Medulla oblongata (tissue), 1 donor: Measurements from ENCODE around the gene UBE2F.
A peak's percentile ranks its signal among the peaks of the same experiment; 100 is the strongest.
"Not testable (repeated sequence)": the region's sequence is repeated elsewhere in the genome, so short reads cannot be mapped to it uniquely, and the experiment has no call there.

Source experiments
- DNase-seq: peaks from one replicate; pipeline ENCODE4 v3.0.0-alpha.2; 2015; ENCODE audit errors: extremely low spot score

Gene UBE2F

DNA sequence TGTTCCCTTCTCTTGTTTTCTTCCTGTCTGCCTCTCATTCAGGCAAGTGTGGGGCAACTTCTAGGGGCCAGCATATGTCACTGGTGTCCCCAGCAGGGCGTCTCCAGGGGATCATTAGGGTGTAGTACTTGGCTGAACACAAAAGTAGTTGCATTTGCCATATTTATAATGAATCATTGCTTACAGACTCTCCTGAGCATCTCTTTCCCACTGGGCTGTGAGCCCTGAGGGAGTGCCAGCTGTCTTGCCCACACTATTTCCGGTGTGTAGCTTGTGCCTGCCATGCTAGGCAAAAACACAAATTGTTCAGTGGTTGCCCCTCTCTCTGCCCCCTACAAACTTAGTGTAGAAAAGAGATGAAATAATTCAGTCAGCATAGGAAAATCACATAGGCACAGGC is 53.1 kb downstream of the UBE2F start:
- no peak for DNase-seq

DNA sequence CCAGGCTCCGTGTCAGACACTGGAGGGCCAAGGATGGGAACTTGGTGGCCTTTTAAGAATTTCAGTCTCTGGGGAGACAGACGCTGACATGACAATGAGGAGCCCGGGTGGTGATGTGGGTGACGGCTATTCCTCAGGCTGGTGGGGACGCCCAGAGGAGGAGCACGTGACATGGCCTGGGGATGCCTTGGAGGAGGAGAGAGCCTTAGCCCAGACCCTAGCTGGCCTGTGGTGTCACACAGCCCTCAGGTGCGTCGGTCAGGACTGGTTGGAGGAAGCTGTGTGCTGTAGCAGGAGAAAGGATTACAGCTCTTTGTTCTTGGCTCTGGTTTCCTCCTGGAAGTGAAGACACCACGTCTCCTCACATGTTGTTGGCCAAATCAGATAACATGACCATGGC is 54.0 kb downstream of the UBE2F start:
- no peak for DNase-seq

DNA sequence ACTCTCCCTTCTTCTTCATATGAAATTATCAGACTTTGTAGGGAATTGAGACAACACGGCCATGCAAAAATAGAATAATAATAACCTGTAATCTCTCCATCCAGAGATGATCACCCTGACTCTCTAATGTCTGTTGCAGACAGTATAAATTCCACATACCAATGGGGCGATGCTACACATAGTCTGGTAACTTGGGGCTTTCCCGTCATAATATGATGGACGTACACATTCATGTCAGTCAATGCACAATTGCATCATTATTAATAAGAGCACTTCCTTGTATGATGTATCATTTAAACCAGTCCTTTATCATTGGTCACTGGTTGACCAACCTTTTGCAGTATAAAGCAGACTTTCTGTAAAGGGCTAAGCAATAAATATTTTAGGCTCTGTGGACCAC is 54.5 kb downstream of the UBE2F start:
- DNase-seq, result no peak

DNA sequence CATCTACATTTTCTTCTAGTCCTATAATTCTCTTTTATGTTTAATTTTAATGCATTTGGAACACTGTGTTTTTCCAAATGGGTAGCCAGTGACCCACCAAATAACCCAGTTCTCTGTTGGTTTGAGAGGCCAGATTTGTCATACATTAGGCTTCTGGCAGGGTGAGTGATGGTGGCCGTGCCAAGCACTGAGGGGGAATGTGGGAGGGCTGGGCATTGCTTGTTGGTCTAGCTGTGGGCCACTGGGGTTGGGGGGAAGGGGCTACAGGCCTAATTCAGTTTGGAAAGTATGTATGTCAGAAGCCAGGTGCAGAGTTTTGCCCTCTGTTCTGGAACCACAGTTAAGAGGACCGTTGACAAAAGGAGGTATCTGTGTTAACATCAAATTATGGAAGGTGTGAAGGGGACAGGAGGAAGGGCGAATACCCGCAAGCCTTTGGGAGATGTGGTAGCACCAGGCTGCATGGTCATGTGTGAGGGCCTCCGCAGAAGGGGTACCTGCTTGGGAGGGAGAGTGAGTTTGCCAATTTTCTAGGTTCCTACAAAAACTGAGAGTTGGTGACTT is 55.9 kb downstream of the UBE2F start:
- no peak for DNase-seq

DNA sequence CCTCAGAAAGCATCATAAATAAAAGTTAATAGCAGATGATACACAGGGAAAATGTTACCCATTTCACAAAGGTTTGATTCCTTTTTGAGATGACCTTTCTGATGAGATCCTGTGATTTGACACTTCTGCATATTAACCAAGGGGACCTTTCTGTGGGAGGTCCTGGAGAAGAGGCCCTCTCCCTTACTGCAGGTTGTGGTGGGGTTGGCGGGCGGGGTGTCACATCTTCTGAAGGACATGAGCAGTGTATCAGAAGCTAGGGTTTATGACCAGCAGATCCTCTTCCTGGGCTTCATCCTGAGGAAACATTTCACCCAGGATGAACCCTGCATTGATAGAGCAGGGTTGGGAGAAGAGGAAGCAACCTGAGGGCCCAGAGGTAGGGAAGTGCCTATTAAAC is 56.8 kb downstream of the UBE2F start:
- DNase-seq, result no peak

DNA sequence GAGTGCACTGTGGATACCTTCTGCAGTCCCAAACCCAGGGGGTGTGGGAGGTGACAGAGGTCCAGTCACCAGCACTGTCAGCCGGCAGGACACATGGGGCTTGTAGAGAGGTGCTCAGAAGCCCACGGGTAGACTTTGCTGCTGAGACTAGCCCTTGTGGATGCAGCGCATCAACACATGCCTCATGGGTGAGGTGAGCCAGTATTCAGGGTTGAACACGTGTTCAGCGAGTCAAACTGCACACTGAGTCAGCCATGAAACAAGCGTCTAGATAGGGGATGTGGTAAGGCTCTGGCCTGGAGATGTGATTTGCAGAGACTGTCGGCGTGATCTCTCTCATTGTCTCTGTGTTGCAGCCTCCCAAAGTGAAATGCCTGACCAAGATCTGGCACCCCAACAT is 58.2 kb downstream of the UBE2F start:
- DNase-seq, result no peak

DNA sequence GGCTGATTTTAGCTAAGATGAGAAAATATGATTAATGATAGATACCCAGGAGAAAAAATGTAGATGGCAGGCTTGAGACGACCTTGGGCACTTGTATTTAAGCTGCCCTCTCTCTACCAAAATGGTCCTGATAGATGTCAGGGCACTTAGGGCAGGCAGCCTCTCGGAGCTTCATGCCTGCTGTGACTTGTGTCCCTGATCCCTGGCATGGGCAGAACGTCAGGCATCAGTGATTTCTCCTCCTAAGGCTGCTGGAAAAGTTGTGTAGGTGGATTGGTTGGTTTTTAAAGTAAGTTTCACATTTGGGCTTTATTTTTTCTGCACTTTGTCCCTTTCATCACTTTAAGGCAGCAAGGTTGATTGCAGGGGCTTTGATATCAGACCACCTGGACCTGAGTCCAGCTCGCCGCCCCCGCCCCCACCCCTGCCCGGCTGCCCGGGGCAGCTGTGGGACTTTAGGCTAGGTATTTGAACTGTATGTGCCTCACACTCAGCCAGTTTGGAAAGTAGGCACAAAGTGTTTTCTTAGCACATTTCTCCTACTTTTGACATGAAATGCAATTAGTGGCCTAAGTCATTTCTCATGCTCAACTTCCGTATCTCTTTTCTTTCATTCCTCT is 59.0 kb downstream of the UBE2F start:
- no peak for DNase-seq

DNA sequence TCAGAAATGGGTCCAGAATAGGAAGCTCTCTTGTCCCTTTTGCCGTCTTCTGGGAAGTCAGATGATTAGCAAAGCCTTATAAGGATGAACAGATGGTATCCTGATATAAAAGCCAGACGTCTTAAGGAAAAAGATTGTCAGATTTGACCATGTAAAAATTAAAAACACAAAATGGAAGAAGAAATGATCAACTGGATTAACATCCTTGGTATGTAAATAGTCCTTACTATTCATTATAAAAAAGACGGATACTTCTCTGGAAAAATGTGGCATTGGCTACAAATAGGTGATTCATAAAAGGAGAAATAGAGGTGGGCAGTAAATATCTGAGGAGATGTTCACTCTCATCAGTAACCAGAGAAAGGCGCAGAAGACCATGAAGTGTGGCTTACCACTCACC is 60.2 kb downstream of the UBE2F start:
- DNase-seq, result no peak

DNA sequence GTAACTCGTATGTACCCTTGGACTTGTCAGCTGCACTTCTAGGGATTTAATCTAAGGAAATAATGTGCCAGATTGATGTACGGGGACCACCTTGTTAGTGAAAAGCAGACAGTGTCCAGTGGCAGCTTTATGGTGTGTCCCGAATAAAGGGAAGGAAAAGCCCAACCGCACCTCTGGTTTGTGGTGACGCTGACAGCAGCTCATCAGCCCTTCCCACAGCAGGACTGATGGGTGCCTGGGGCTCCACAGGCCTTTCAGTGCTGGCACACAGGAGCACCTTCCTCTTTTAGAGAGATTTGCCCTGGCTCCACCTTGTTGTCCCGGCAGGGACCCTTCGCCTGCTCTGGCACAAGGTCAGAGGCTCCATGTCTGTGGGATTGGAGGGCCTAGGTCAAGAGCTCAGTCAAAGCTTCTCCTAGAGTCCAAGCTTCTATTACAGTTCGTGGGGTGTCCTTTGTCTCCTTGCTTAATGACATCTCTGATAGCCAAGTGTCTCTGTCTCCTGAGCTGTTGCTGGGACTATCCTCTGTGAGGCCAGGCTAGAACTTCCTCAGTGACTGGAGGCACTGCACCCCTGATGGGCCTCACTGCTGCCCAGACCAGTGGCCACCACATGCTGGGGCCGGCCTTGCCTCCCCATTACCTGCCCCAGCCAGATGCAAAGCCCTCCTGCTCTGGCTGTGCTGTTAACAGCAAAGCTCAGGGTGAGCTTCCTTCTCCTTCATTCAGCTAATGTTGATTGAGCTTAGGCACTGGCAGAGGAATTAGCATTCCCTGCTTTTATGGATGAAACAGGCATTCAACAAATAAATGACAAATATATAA is 61.0 kb downstream of the UBE2F start:
- DNase-seq, result no peak

DNA sequence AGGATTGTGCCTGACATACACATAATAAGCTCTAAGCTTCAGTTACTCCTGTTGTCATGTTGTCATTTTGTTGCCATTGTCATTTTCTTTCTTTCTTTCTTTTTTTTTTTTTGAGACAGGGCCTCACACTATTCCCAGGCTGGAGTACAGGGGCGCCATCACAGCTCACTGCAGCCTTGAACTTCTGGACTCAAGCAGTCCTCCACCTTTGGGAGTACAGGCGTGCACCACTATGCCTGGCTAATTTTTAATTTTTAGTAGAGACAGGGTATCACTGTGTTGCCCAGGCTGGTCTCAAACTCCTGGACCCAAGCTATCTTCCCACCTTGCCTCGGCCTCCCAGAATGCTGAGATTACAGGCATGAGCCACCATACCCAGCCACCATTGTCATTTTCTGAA is 63.0 kb downstream of the UBE2F start:
- no peak for DNase-seq

DNA sequence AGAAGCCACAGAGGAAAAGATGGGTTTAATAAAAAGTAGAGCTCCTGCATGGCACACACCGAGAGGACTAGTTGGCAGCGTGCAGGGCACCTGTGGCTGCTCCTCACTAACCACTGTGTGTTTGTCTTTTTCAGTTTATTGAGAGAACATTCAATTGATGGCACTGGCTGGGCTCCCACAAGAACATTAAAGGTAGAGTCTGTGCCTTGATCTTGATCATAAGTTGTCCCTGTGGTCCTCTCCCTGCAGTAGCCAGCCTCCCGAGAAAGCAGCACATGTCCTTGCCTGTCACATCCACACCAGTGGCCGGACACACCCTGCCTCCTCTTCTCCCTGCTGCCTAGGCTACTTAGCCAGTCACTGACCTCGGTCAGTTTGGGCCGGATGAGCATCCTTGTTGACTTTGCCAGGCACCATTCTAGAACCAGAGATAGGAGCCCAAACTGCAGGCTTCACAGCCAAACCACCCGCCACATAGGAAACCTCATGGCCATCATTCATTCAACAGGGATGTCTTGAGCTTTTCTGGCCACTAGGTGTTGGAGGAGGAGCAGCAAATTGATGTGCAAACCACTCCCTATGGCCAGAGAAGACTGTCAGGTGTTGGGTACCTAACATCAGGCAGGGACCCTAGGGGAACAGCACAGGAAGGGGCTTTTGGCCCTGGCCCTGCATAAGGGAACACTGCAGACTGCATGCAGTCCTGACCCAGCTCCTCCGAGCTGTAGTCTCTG is 63.8 kb downstream of the UBE2F start:
- no peak for DNase-seq

DNA sequence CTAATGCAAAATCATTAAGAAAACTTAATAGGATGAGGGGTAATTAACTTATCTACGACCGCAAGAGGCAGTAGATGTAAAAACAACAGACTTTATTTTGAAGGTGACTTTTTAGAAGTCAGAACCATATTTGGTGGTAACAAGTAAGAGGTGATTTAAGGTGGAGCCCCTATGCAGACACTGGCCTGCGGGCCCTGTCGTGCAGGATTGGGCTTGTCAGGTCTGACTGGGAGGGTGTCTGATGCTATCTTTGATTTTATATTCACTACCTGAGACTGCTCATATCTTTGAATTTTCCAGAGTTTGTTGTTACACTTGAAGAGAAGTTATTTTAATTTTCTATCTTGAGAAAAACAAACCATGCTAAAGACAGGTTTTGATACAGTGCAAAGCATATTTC is 64.9 kb downstream of the UBE2F start:
- no peak for DNase-seq

DNA sequence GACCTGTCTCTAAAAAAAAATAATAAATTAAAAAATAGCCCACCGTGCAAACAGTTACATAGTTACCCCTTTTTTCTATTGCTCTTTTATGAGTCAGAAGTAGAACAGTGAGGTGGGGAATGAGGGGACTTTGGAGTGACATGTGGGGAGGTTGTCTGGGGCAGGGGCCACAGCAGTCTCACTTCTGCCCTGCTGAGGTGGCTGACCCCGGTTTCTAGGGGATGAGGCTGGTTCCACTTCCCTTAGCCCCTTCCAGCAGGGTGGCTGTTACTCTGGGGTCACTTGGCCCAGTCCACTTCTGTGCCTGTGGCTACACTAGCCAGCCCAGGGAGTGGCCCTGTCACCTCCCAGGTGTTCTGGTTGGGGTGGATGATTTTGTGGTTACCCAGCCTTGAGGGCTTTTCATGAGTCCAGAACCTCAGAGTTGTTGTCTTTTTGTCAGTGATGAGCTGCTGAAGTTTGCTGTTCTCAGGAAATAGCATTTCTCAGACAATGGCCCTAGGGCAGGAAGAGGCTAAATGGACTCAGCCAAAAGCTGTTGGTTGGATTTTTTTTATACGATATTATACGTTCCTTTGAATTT is 66.0 kb downstream of the UBE2F start:
- no peak for DNase-seq

DNA sequence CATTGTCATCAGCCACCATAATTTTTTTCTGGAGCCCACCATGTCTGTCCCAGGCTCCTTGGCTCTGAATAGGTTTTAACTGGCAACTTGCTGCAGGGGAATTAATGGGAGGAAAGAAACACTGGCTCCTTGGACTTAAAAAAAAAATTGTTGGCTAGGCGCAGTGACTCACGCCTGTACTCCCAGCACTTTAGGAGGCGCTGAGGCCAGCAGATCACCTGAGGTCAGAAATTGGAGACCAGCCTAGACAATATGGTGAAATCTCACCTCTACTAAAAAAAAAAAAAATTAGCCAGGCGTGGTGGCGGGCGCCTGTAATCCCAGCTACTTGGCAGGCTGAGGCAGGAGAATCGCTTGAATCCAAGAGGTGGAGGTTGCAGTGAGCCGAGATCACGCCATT is 67.2 kb downstream of the UBE2F start:
- not testable (repeated sequence) for DNase-seq

DNA sequence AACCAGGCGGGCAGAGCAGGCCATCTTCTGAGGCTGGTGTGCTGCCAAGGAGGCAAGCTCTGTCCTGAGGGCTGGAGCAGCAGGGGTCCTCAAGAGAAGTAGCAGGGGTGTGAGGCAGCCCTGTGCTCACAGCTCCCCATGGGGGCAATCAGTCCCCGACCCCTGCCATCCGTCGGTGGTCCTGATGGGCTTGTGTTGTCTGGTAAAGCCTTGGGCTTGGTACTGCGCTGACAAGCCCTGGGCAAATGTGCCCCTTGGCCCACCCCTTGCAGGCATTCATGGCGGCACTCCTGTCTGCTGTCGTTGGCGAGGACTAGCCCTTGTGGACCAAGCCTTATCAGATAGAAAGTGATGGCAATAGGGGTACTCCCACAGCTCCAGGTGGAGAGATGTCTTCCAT is 71.4 kb downstream of the UBE2F start:
- DNase-seq, result no peak

DNA sequence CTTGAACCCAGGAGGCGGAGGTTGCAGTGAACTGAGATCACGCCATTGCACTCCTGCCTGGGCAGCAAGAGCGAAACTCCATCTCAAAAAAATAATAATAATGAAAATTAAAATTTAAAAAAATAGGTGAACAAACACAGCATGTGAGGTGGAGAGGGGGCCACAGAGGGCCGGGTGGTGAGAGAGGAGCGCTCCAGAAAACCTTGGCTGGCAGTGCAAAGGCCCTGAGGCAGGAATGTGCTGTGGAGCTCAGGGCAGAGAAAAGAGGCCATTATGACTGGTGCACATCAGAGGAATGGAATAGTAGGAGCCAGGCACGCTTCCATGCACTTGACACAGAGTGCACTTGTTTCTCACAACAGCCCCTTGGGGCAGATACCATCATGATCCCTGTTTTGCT is 72.3 kb downstream of the UBE2F start:
- DNase-seq, result no peak

DNA sequence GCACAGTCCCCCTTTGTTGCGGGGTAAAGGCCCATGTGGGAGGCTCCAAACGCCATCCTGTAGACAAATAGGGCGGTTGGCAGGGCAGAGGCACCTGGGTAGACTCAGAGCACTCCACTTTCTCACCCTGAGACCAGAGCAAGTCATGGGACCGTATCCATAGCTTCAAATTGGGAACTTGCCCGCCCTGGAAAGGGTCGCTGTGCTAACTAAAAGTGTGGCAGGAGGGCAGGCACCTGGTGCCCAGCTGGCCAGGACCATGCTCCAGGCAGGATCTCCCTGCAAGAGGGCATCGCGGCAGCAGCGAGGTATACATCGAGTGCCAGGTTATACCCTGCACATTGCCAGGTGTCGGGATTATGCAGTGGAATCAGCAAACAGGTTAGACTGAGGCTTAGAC is 73.2 kb downstream of the UBE2F start:
- DNase-seq, result no peak

DNA sequence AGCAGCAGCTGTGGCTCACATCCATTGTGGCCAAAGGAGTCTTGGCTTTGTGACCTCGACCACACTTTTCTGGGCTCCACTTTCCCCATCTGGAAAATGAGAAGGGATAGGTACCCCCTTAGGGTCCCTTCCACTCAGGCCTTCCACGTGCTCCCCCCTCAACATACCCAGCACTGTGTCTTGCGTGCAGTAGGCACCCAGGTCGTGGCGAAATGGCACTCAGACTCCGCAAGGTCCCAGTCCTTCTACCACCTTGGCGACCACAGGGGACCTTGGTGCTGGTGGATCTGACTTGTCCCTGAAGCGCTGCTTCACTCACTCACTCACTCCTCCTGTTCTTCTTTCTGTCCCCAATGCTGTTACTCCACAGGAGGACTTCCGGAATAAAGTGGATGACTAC is 74.1 kb downstream of the UBE2F start:
- DNase-seq, result no peak

DNA sequence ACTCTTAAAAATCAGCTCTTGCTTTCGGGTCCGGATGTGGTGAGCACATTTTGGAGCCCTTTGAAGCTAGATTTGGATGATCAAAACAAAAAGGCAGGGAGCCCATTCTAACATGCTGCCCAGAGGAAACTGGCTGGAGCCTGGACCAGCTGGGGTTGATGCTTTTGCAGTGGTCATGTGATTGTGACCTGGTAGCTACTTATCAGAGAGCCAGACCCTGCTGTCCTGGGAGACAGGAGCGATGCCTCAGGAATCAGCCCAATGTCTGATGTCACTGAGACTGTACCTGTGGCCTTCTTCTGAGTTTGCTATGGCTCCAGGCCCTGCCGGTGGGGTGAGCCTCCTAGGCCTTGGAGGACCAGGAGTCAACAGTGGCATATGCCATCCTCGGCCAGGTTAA is 75.3 kb downstream of the UBE2F start:
- DNase-seq, result peak; percentile 36

DNA sequence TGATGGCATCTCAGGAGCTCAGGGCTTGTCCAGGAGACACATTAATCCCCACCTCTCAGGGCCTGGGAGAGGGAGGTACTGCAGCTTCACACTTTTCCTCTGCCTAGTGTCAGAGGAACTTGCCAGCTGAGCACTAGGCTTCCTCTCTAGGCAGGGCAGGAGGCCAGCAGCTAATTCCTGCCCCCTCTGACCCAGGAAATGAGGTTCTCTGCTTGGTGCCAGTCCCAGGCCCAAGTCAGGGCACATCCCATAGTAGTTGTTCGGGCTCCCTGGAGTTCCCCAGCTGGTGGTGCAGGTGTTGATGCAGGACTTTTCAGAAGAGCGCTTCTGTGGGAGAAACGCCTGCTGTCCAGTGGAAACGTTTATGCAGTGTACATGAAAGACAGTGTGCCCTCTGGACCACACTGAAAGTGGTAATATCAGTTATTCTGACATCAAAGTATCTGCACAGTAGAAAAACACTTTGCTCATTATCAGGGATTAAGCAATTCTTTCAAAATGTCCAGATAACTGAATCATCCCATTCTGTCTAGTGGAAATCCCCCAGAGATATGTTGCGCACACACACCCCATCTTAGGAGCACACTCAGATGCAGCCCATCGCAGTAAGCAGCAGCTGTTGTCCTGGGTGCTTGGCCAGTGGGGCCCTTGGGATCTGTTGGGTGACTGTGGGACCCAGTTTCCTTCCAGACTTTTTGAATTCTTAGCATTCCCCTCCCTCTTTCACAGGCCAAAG is 76.2 kb downstream of the UBE2F start:
- no peak for DNase-seq

DNA sequence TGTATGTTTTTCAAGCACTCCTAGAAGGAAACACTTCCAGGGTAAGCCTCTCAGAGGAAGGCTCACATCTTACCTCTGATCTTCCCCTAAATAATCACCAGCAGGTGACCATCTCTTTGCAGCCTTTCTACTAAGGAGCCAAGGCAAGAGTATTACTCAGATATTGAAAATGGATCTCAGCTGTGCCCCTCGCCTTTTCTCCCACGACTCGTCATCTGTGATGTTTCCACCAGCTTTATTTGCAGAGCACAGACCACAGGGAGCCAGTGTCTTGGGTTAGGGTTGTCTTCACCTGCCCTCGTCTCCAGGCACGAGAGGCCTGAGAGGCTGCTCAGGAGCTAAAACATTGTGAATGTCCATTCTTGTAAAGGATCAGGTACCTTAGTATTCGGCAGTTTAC is 77.0 kb downstream of the UBE2F start:
- no peak for DNase-seq

DNA sequence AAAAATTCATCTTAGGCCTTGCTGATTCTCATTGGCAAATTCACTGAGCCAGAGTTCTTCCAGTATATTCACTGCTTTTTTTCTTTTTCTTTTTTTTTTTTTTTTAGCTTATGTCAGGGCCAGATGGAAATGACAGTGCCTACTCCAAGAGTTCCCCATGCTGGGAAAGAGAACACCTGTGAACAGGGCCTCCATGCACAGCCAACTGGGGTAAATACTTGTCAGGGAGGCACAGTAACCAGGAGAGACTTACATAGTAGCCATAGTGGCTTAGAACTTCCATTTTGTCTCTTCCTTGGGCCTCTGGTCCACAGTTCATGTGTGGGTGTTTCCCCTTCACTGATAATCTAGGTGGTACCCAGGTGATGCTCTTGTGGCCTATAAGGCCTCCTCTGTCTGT is 78.8 kb downstream of the UBE2F start:
- DNase-seq, result no peak
